GM18867 (cell line): Measurements from ENCODE around the gene LINGO1.

Experiments used
- ATAC-seq: cut with Tn5 transposase; IDR thresholded peaks from one replicate; pipeline ENCODE4 v1.9.1; 2021; ENCODE audit warnings: mild to moderate bottlenecking, moderate library complexity; ENCODE audit not compliant: unreplicated experiment

The LINGO1 gene

DNA sequence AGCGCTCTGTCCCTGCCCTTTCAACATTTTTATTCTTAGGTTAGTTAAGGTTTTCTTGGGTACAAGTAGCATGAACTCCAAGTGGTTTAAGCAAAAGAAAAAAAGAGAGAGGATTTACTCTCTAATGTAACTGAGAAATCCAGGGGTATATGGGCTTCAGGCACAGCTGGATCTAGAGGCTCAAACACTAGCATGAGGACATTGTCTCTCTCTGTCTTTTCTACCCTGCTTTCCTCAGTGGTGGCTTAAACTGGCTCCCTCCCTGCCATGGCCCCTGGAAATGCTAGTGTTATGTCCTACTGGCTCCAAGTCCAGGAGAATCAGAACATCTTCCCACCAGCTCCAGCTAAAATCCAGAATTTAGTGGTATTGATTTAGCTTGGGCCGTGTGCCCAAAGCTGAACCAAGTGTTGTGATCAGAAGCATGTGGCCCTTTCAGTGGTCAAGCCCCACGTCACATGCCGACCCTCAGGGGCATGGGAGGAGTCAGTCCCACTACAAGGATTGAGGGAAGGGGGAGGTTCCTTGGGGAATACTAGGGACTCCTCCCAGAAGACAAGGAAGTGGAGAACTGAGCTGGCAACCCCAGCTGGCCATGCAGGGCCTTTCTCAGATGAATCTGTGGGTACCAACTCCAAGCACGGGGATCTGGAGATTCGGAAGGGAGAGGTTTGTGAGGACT, 58.0 kb downstream of the LINGO1 start:
- ATAC-seq: no peak

DNA sequence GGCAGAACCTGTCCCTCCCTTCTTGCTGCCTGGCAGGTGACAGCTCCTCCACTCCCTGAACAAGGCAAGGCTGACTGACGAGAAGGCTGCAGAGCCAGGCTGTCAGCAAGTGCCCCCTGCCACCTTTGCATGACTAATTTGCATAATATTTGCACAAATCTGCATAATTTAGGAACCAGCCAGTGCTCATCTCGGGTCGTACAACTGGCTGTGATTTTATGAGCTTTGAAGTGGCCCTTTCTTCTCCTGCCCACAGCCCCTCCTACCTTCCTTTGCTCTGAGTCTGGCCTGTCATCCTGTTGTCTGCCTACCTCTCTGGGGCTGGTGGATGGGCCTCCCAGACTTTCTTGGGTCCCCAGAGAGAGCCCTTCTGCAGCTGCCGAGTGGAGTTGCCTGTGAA, 58.9 kb downstream of the LINGO1 start:
- no peak for ATAC-seq

DNA sequence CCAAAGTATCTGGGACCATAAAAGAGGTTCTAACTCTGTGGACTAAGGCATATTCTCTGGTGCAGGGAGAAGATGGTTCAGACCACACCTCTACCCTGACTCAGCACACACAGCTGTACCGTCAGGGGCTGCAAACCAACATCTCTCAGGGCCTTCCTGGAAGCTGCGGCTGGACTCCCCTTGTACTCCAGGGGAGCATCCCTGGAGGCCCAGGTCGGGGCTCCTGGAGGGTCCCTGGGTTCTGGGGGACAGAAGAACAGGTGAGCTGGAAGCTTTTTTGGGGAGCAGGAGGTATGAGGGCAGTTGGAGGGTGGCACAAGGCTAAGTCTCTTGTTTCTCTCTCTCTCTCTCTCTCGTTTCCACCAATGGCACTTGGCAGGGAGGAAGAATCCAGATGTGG, 60.5 kb downstream of the LINGO1 start:
- no peak for ATAC-seq

DNA sequence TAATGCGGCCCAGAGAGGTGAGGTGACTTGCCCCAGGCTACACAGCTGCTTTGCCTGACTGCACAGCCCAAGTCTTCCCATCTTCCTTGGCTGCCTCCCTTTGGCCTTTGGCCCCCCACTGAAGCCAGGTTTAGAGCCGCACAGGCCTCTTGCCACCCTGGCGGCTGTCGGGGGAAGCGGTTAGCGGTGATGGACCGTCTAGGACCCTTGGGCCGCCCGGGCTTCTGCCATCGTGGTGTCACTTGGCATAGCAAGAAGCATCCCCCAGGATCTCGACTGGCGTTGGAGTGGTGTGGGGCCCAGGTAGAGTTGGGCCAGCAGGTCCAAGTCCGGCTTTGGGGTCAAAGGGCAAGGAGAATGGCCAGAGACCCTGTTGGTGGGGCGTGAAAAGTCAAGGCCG, 61.0 kb downstream of the LINGO1 start:
- no peak for ATAC-seq

DNA sequence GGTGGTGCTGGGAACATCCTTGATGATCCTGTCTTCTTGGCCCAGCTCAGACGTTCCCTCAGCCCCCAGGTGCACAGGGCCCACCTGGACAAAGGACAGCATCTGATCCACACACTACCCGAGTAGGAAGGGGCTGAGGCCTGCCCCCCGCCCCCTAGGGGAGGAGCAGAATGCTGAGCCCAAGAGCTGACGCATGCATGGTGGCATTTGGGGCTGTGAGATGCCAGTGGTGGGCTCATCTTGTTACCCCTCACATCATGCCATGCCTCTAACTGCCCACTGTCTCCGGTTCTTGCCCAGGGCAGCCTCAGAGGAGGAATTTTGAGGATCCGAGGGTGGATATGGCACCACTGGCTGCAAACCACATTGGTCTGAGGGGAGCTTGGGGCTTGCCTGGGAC, 61.5 kb downstream of the LINGO1 start:
- ATAC-seq: no peak

DNA sequence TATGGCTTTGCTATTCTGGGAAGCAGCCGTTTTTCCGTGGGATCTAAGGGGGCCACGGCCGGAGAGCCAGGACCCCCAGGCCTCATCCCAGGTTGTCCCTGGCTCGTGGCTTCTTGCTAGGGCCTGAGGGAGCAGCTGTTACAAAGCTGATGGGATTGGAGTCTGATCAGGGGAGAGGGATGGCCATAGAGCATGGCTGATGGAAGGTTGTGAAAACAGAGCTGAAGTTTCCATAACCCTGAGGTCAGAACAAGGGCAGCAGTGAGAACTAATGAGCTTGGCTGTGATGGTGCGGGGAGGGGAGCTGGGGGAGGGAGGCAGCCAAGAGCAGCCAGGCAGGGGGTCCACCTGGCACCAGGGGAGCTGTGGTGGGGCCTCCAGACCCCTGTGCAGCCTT, 63.0 kb downstream of the LINGO1 start:
- no peak for ATAC-seq

DNA sequence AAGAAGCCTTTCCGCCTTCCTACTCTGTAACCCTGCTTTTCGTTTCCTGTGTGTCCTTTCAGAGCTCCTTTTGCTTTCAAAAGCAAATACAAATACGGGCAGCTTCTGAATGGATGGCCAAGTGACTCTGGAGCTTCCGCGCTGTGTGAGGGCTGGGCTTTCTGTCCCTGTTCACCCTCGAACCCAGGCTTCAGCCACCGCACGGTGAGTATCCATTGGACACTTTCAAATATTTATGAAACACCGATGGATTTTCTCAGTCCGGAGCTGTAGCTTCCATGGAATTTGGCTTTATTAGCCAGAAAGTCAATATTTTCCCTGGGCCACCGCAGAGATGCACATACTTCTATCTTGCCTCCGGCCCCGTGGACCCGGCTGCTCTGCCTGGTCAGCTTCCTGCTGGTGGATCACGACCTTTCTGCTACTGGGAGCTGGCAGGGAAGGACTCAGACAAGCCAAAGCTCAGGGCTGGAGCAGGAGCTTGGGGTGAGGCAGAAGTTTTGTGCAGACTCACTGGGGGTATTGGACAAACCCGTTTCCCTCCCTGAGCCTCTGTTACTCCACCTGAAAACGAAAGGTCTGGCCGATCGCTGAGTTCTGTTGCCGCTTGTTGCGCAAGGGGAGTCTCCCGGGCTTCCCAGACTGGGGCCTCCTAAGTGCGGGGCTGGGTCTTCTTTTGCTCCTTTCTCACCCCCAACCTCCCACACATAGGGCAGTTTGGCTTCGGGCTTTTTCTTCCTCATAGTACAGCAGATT, 63.6 kb downstream of the LINGO1 start:
- ATAC-seq: no peak

DNA sequence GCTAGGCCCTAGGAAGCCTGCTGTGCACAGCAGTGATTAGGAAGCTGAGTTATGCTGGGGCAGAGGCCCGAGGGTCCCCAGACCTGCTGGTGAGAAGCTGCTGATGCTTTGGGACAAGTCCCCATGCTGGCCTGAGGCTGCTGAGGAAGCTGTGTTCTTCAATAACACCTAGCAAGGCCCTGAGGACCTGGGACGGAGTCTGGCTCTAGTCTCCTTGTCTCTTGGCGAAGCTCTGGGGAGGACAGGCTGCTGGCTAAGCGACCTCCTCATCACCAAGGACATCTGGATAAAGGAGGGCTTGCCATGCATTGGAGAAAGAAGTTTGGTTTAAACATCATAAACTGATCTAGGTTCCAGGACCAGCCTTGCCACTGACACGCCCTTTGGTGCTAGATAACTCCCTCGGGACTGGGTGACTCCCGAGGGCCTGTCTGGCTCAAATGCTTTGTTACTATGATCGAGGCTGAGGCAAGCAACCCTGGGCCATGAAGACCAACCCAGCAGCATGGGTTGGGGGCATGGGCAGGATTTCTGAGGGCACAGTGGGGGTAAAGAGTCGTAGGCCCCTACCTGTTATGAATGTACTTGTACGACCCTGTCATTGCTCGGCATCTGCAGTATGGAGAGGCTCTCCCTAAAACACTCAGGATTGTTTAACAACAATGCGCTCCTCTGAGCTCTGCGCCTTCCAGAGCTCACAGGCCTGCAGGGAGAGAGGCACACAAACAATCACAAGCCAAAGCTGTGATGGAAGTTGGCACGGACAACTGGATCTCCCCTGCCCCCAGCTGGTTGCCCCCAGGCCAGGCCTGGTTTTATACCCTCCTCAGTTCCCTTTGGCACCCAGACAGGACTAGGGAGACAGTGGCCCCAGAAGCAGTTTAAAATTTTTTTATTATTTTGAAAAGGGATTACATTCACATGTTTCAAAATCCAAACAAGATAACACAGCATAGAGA, 64.4 kb downstream of the LINGO1 start:
- no peak for ATAC-seq

DNA sequence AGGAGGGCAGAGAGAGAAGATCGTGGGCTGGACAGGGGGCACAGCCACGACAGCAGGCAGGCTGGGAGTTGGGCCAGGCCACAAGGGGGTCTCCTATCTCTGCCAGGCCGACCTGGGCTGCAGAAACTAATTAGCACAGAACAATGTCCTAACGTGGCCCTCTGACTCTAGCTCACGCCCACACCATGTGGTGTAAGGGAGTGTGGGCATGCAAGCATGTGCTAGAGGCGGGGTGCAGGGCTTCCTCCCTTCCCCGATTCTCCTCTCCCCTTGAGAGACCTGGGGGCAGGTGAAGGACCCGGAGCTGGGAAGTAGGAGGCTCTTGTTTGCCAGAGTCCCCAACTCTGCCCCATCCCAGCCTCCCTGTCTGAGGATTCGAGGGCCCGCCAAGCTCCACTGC, 65.5 kb downstream of the LINGO1 start:
- ATAC-seq: no peak

DNA sequence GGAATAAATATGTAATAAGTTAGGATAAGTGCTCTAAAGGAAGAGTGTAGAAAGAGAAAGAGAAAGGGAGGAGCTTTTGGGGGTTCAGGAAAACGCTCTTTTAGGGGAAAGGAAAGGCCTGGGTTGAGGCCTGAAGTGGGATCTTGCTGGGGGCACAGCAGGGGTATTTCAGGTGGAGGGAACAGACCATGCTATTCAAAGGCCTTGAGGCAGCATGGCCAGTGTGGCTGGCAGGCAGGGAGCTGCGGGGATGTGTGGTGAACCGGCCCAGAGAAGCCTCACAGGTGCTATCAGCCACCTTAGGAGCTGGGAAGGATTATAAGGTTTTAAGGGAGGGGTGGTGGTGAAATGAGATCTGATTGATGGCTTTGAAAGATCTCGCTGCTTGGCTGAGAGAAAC, 66.6 kb downstream of the LINGO1 start:
- no peak for ATAC-seq

DNA sequence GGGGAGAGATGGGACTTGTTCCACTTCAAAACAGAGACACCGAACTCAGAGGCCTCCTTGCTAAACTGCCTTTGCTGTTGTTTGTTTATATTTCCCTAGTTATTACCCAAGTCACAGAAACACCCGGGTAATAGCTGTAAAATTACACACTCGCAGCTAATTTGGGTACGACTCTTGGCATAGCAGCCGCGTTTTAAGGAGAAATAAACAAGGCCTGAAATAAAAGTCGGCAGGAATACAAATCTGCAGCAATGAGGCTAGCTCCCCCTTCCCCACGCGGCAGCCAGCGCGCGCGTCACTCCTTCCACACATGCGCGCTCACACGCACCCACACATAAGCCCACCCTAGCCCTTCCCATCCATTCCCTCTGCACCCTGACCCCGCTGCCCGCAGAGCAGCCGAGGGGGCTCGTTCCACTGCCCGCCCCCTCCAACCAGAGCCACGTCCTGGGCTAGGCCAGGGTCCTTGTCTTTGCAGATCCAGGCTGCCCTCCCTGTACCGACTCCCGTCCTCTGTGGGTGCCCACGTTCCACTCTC, 67.3 kb downstream of the LINGO1 start:
- ATAC-seq: no peak

DNA sequence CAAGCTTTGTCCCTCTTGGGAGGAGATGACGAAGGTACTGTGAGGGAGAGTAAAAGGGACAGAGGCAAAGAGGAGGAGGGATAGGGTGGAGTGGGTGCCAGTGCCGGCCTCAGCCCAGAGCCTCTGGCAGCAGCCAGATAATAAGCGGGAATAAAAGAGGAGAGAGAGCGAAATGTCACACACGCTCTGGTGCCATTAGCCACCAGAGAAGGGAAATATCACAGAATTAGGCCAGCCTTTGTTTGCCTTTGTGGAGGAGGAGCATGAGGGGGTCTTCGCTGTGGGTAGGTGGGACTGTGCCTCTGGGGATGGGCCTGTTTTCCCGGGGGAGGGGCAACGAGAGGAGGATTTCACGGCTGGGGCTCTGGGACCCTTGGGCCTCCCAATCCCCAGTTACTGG, 67.8 kb downstream of the LINGO1 start:
- no peak for ATAC-seq

DNA sequence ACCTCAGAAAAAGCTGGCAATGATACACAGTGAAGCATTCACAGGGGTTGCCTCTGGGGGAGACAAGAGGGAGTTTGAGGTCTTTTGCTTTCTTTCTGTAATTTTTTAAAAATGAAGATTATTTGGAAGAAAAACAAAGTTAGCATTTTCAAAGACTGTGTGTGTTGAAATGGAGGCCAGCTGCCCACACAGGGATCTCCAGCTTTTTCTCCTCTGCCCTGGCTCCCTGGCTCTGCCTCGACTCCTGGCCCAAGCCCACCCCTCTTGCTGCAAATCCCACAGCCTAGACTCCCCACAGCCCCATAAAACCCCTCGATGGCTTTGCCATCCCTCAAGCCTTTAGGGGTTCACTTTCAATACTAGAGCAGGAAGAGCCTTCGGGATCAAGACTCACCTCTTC, 68.4 kb downstream of the LINGO1 start:
- no peak for ATAC-seq

DNA sequence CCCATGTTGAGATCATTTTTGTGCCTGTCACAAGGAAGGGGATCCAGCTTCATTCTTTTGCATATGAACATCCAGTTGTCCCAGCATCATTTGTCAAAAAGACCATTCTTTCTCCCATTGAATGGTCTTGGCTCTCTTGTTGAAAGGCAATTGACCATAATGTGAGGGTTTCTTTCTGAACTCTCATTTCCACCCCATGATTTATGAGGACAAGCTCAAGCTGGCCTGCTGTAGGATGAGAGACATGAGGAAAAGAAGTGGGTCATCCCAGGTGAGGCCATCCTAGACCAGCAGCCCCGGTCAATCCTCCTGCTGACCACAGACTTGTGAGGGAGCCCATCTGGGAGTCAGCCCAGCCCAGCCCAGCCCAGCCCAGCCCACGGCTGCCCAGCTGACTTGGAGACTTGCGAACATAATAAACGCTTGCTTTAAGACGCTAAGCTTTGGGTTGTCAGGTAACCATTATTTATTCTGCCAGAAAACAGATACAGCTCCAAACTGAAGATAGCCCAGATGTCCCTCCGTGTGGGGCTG, 69.0 kb downstream of the LINGO1 start:
- no peak for ATAC-seq
